Adrenal gland (tissue), 5 donors: ENCODE results near the gene CEBPZOS.

Source experiments
- POLR2A ChIP-seq, 2 donors: fragments of 450-650 bp; IDR thresholded peaks; one replicate each; pipeline ENCODE4 v1.6.1; 2017; ENCODE audit warnings: antibody characterized with exemption in 2 of 2, mild to moderate bottlenecking in 2 of 2, moderate library complexity in 1 of 2
- TF ChIP-seq, protein P1 (sequence below), 6 experiments: fragments of 450-650 bp in 4 of 6; fragments of 200-600 bp in 2 of 6; sonication (generic) in 1 of 6; IDR thresholded peaks; 1 replicate in 5 of 6; 2 replicates in 1 of 6; pipeline versions ENCODE4 v1.5.1 to v1.8.0; 2016 to 2021; ENCODE audit warnings: antibody characterized with exemption in 6 of 6, mild to moderate bottlenecking in 2 of 6, moderate library complexity in 1 of 6
- donor health status: DM: no; HTN: no; CAD: no.

DNA sequence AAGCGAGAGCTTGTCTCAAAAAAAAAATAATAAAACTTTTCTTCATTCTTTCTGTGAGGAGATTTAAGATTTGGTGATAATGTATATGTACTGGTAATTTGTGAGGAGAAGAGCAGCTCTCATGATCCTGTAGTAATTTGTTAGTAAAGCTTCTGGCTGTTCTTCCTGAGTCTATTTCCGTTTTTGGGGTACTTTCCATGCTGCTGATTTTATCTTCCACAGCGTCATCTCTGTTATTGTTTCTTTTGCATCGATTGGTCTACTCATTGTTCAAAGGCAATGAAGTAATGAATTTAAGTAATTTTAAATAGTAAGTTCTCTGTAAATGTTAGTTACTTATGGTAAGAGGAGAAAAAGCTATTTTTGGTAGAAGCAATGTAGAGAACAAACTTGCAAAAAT lies 47.1 kb downstream of the CEBPZOS start:
- TF ChIP-seq, protein P1, sequence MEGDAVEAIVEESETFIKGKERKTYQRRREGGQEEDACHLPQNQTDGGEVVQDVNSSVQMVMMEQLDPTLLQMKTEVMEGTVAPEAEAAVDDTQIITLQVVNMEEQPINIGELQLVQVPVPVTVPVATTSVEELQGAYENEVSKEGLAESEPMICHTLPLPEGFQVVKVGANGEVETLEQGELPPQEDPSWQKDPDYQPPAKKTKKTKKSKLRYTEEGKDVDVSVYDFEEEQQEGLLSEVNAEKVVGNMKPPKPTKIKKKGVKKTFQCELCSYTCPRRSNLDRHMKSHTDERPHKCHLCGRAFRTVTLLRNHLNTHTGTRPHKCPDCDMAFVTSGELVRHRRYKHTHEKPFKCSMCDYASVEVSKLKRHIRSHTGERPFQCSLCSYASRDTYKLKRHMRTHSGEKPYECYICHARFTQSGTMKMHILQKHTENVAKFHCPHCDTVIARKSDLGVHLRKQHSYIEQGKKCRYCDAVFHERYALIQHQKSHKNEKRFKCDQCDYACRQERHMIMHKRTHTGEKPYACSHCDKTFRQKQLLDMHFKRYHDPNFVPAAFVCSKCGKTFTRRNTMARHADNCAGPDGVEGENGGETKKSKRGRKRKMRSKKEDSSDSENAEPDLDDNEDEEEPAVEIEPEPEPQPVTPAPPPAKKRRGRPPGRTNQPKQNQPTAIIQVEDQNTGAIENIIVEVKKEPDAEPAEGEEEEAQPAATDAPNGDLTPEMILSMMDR (IDR thresholded peaks at IDR 0.05) = no peak
- TF ChIP-seq POLR2A (IDR thresholded peaks at IDR 0.05) = no peak
